Common myeloid progenitor, CD34-positive (primary cell): ENCODE data around the gene SPPL2B.

Source experiments
- CTCF ChIA-PET: fragments of 350-600 bp; sonication (Branson Sonifier 250); formaldehyde crosslinking; loops from one replicate; lab custom pipeline; 2021; ENCODE audit warnings: antibody characterized with exemption; lab: Charles Lee
- POLR2A ChIA-PET: fragments of 350-600 bp; sonication (Branson Sonifier 250); formaldehyde crosslinking; loops from one replicate; lab custom pipeline; 2021; ENCODE audit warnings: antibody characterized with exemption; lab: Charles Lee
- DNase-seq, 3 donors: peaks; one replicate each; pipeline versions ENCODE4 v3.0.0 to v3.0.0-alpha.2; 2013
- H3K27ac ChIP-seq, 2 experiments: 1 replicate in 1 of 2; 2 replicates in 1 of 2; pipeline ENCODE4 v1.7.0; 2013; ENCODE audit warnings: inconsistent platforms in 2 of 2, low read length in 2 of 2, mild to moderate bottlenecking in 2 of 2, low read depth in 1 of 2, moderate library complexity in 1 of 2; ENCODE audit not compliant: severe bottlenecking in 2 of 2, insufficient read depth in 1 of 2, poor library complexity in 1 of 2
- H3K27me3 ChIP-seq, 5 experiments: replicated peaks in 2 of 5; 1 replicate in 3 of 5; 2 replicates in 2 of 5; pipeline versions ENCODE4 v1.6.1 to v1.7.0; 2013; ENCODE audit warnings: low read length in 4 of 5, mild to moderate bottlenecking in 2 of 5, moderate library complexity in 2 of 5, inconsistent platforms in 1 of 5; ENCODE audit not compliant: insufficient read depth in 5 of 5, control insufficient read depth in 4 of 5
- H3K36me3 ChIP-seq, 4 experiments: 1 replicate in 2 of 4; 2 replicates in 2 of 4; pipeline versions ENCODE4 v1.6.1 to v1.7.0; 2013; ENCODE audit warnings: low read length in 3 of 4, control low read depth in 1 of 4, mild to moderate bottlenecking in 1 of 4; ENCODE audit not compliant: control insufficient read depth in 4 of 4, insufficient read depth in 4 of 4
- H3K4me1 ChIP-seq, 4 experiments: 1 replicate in 3 of 4; 2 replicates in 1 of 4; pipeline versions ENCODE4 v1.6.1 to v1.7.1; 2013; ENCODE audit warnings: low read length in 3 of 4, mild to moderate bottlenecking in 3 of 4, control low read depth in 1 of 4, inconsistent platforms in 1 of 4, moderate library complexity in 1 of 4; ENCODE audit not compliant: control insufficient read depth in 4 of 4, insufficient read depth in 4 of 4; ENCODE audit errors: control extremely low read depth in 1 of 4
- H3K4me3 ChIP-seq, 7 experiments: 1 replicate in 4 of 7; 2 replicates in 3 of 7; pipeline versions ENCODE4 v1.5.1 to v1.7.0; 2013; ENCODE audit warnings: mild to moderate bottlenecking in 7 of 7, low read length in 6 of 7, moderate library complexity in 6 of 7, inconsistent platforms in 2 of 7, low read depth in 2 of 7, control low read depth in 1 of 7; ENCODE audit not compliant: insufficient read depth in 4 of 7, control insufficient read depth in 1 of 7; ENCODE audit errors: extremely low read depth in 1 of 7
- H3K9me3 ChIP-seq, 5 experiments: 1 replicate in 4 of 5; 2 replicates in 1 of 5; pipeline versions ENCODE4 v1.6.1 to v1.7.1; 2013; ENCODE audit warnings: low read length in 4 of 5, mild to moderate bottlenecking in 2 of 5, inconsistent platforms in 1 of 5, low read depth in 1 of 5, moderate library complexity in 1 of 5; ENCODE audit not compliant: control insufficient read depth in 4 of 5, insufficient read depth in 2 of 5; ENCODE audit errors: control extremely low read depth in 1 of 5
- WGBS: methylation state at CpG from one replicate; pipeline ENCODE4 v1.1.5; 2013; ENCODE audit not compliant: insufficient coverage; 5-methylcytosine and 5-hydroxymethylcytosine counted together

The SPPL2B gene

DNA sequence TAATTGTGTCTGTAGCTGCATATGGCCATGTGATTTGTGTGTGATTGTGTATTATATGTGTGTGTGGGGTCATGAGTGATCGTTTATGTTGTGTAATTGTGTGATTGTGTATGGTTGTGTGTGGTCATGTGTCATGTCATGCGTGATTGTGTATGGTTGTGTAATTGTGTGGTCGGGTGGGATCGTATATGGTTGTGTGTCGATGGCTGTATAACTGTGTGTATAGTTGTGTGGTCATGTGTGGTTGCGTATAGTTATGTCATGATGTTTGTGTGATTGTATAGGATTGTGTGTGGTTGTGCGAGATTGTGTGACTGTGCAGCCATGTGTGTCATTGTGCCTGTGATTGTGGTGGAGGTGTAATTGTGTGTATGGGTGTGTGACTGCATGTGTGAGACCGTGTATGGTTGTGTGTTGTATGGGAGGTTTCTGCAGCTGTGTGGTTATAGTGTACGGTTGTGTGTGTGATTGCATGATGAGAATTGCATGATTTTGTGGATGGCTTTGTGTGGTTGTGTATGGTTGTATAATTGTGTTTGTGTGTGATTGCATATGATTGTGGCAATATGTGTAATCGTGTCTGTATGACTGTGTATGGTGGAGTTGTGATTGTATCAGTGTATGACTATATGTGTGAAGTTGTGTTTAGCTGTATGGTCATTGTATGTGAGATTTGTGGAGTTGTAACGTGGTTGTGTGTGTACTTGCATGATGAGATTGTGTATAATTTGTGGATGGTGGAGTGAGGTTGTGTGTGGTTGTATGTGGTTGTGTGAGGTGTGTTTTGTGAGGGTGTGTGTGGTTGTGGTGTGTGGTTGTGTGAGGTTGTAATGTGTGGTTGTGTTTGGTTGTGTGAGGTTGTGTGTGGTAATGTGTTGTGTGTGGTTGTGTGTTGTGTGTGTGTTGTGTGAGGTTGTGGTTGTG, 33.8 kb downstream of the SPPL2B start:
- Histone ChIP-seq H3K4me3 (peak overlapping the region in 1 of 7 experiments; percentile 53), H3K27ac (no peak overlapping the region), H3K9me3 (no peaks in the 10 kb centered on the region), H3K27me3 (peaks cover 0 to 6% (median 0%) of the 10 kb centered on the region in 5 experiments), H3K4me1 (peaks cover 0 to 59% (median 22%) of the 10 kb centered on the region in 4 experiments), H3K36me3 (no peaks in the 10 kb centered on the region)
- POLR2A ChIA-PET: no interaction called here
- CTCF ChIA-PET: interaction anchor here (1.1 kb wide), 1 partner anchor 39 kb away, joined by 3 read pairs; no protein-coding TSS in a partner anchor
- DNase-seq: no peak
- WGBS: 89% methylated on average over 10 of the region's 11 CpGs

DNA sequence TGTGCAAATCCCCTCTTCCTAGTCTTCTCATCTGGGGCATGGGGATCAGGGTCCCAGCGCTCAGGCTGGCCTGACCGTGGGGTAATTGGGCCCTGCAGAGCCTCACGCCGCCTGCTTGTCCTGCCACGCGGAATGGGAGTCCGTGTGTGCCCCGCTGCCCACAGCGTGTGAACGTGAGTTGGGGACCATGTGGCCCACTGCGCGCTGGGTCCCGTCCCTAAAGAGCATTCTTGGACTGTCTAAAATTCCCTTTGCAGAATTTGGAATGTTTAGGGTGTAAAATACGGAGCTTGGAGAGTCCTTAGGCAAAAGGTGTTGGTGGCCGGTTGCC, 34.5 kb downstream of the SPPL2B start:
- Histone ChIP-seq H3K27me3 (peaks cover 0 to 6% (median 0%) of the 10 kb centered on the region in 5 experiments), H3K9me3 (no peaks in the 10 kb centered on the region), H3K27ac (no peak overlapping the region), H3K4me3 (no peak overlapping the region), H3K4me1 (peaks cover 0 to 59% (median 22%) of the 10 kb centered on the region in 4 experiments), H3K36me3 (no peaks in the 10 kb centered on the region)
- POLR2A ChIA-PET: no interaction called here
- 96% methylated on average over 15 of the region's 15 CpGs for WGBS
- no peak for DNase-seq
- CTCF ChIA-PET: interaction anchor here (1.1 kb wide), 1 partner anchor 40 kb away, joined by 3 read pairs; no protein-coding TSS in a partner anchor

DNA sequence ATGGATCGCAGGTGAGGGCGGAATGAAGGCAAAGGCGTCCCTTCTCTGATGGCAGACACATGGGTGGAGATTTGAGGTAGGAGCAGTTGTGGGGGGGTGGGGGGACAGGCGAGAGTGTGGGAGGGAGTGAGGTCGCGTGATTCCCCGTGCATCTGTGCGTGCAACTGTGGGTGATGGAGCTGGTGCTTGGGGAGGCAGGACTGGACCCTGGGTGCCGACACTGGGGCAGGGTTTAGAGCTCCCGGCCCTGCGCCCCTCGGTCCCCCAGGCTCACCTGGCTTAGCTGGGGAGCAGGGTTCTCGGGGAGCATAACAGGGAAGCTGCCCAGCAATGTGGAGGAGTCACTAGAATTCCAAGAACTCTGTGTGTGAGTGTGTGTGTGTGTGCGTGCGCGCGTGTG, 34.9 kb downstream of the SPPL2B start:
- H3K9me3 ChIP-seq: no peaks in the 10 kb centered on the region
- CTCF ChIA-PET: interaction anchor here (1.2 kb wide), 1 partner anchor 28 kb away, joined by 4 read pairs; no protein-coding TSS in a partner anchor
- POLR2A ChIA-PET: no interaction called here
- peaks cover 0 to 59% (median 22%) of the 10 kb centered on the region in 4 experiments for H3K4me1 ChIP-seq
- H3K27ac ChIP-seq: no peak overlapping the region
- WGBS: 96% methylated on average over 5 of the region's 17 CpGs
- no peak overlapping the region for H3K4me3 ChIP-seq
- peaks cover 0 to 6% (median 0%) of the 10 kb centered on the region in 5 experiments for H3K27me3 ChIP-seq
- DNase-seq: no peak
- H3K36me3 ChIP-seq: no peaks in the 10 kb centered on the region

DNA sequence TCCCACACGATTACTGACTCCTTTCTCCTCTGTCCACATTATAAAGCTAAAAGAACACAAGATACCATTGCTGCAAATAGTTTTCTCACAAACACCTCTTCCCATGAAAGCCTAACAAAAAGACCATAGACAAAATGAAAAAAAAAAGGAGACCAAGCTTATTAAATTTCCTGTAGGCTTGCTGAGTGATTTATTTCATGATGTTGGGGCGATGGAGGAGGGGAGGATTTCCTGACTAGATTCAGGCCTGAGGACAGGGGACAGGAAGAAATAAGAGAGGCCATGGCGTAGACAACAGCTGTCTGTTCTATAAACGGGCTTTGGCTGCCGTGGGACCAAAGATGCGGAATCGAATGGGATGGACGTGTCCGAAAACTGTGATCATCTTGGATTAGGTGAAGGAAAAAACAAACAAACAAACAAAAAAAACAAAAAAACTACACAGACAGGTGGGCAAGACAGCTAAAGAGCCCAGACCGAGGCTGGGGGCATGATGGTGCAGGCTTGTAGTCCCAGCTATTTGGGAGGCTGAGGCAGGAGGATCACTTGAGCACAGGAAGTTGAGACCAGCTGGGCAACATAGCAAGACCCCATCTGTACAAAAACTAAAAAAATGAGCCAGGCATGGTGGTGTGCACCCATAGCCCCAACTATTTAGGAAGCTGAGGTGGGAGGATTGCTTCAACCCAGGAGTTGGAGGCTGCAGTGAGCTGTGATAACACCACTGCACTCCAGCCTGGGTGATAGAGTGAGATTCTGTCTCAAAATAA, 36.9 kb downstream of the SPPL2B start:
- POLR2A ChIA-PET: interaction anchor here (0.6 to 1.3 kb wide), 2 partner anchors 33 to 335 kb away, joined by 3 read pairs; no protein-coding TSS in a partner anchor
- H3K4me3 ChIP-seq: peak overlapping the region in 3 of 7 experiments; percentile 26 to 42 (median 37)
- CTCF ChIA-PET: interaction anchor here (0.6 to 1.1 kb wide), 5 partner anchors 7 to 126 kb away, joined by 3 read pairs; no protein-coding TSS in a partner anchor
- H3K27ac ChIP-seq: no peak overlapping the region
- peaks cover 0 to 53% (median 20%) of the 10 kb centered on the region in 4 experiments for H3K4me1 ChIP-seq
- peak in 2 of 3 donors; percentile 36 to 59 for DNase-seq
- 8% methylated on average over 5 of the region's 10 CpGs for WGBS
- H3K36me3 ChIP-seq: no peaks in the 10 kb centered on the region
- peaks cover 0 to 8% (median 4%) of the 10 kb centered on the region in 5 experiments for H3K9me3 ChIP-seq
- peaks cover 0 to 4% (median 0%) of the 10 kb centered on the region in 5 experiments for H3K27me3 ChIP-seq

DNA sequence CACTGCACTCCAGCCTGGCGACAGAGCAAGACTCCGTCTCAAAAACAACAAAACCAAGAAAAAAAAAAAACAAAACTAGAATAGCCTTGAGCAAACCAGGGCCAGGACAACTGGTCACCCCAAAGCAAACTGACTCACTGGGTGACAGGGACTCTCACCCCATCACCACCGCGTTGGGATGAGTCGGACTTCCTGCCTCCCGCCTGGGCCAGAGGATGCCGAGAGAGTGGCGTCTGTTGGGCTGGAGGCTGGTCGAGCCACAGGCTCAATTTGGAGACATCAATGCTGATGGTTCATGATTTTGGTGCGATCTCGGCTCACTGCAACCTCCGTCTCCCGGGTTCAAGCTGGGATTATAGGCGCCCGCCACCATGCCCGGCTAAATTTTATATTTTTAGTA, 43.2 kb downstream of the SPPL2B start:
- DNase-seq: no peak
- H3K27ac ChIP-seq: no peak overlapping the region
- 95% methylated on average over 8 of the region's 16 CpGs for WGBS
- H3K27me3 ChIP-seq: no peaks in the 10 kb centered on the region
- ChIA-PET POLR2A (no interaction called here), CTCF (interaction anchor here (0.6 kb wide), 1 partner anchor 12 kb away, joined by 3 read pairs; no protein-coding TSS in a partner anchor)
- H3K36me3 ChIP-seq: no peaks in the 10 kb centered on the region
- peaks cover 0 to 8% (median 4%) of the 10 kb centered on the region in 5 experiments for H3K9me3 ChIP-seq
- no peak overlapping the region for H3K4me3 ChIP-seq
- H3K4me1 ChIP-seq: peaks cover 0 to 4% (median under 1%) of the 10 kb centered on the region in 4 experiments

DNA sequence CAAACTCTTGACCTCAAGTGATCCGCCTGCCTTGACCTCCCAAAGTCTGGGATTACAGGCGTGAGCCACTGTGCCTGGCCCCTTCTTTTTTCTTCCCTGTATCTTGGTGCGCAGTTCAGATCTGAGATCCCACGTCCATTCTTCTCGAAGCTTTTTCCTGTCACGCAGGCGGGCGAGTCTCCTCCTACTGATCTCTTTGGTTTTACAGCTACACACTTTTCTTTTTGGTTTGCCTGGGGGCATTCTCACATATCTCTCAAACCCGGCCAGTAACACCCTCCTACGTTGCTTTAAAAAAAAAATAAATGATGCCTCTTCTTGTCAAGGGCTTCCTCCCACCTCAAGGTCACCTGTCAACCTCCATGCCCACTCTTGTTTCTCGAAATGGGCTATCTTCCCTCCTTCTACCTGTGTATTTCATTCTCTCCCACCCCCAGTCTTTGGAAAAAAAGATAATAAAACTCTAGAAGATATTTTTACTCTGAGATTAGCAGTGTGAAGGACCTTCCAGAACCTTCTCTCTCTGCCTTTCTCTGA, 43.7 kb downstream of the SPPL2B start:
- no peaks in the 10 kb centered on the region for H3K36me3 ChIP-seq
- DNase-seq: no peak
- WGBS: 83% methylated on average over 10 of the region's 11 CpGs
- H3K4me1 ChIP-seq: peaks cover 0 to 4% (median under 1%) of the 10 kb centered on the region in 4 experiments
- ChIA-PET POLR2A (no interaction called here), CTCF (interaction anchor here (1.0 kb wide), 2 partner anchors 7 to 20 kb away, joined by 3 read pairs; no protein-coding TSS in a partner anchor)
- no peak overlapping the region for H3K4me3 ChIP-seq
- H3K27me3 ChIP-seq: no peaks in the 10 kb centered on the region
- no peak overlapping the region for H3K27ac ChIP-seq
- peaks cover 0 to 8% (median 4%) of the 10 kb centered on the region in 5 experiments for H3K9me3 ChIP-seq
